Peyer's patch (tissue), 4 donors: ENCODE results near the gene PKN3.

Experiments used
- POLR2A ChIP-seq, 2 donors: fragments of 450-650 bp; IDR thresholded peaks; one replicate each; pipeline ENCODE4 v1.5.1; 2017; ENCODE audit warnings: antibody characterized with exemption in 2 of 2, mild to moderate bottlenecking in 2 of 2, moderate library complexity in 2 of 2
- TF ChIP-seq, protein P1 (sequence below), 6 experiments: fragments of 450-650 bp in 4 of 6; fragments of 200-600 bp in 2 of 6; sonication (generic) in 1 of 6; IDR thresholded peaks; one replicate each; pipeline ENCODE4 v1.5.1; 2017 to 2019; ENCODE audit warnings: antibody characterized with exemption in 6 of 6, mild to moderate bottlenecking in 3 of 6, moderate library complexity in 1 of 6

DNA sequence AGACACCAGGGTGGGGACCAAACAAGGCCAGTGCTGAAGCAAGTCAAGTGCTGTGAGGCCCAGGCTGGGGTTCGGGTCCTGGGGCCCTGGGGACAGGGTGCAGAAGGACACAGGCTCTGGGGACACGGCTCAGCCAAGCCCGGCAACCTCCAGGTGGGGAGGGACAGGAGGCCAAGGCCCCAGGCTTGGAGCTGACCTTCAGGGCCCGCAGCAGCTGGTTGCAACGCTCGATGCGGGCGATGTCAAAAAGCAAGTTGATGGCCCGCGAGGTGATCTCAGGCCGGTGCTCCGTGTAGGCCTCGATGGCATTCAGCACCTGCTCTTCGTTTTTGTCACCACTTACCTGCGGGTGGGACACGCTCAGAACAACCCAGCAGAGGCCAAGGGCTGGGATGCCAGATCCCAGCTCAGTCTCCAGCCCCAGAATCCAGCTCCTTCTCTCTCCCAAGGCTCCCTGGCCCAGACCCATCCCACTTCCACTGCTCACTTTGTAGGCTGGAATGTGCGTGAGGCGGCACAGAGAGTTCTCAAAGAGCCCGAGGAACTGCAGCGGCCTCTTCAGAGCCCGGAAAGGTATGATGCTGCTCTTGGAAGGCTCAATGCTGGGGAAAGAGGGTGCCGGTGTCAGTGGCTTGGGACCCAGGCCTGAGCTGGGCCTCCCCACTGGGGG, 48.8 kb downstream of the PKN3 start:
- TF ChIP-seq, protein P1, sequence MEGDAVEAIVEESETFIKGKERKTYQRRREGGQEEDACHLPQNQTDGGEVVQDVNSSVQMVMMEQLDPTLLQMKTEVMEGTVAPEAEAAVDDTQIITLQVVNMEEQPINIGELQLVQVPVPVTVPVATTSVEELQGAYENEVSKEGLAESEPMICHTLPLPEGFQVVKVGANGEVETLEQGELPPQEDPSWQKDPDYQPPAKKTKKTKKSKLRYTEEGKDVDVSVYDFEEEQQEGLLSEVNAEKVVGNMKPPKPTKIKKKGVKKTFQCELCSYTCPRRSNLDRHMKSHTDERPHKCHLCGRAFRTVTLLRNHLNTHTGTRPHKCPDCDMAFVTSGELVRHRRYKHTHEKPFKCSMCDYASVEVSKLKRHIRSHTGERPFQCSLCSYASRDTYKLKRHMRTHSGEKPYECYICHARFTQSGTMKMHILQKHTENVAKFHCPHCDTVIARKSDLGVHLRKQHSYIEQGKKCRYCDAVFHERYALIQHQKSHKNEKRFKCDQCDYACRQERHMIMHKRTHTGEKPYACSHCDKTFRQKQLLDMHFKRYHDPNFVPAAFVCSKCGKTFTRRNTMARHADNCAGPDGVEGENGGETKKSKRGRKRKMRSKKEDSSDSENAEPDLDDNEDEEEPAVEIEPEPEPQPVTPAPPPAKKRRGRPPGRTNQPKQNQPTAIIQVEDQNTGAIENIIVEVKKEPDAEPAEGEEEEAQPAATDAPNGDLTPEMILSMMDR (IDR thresholded peaks at IDR 0.05): no peak
- no peak for TF ChIP-seq POLR2A (IDR thresholded peaks at IDR 0.05)
